Posterior vena cava (tissue), 2 donors: ENCODE results near the gene CCNL2. TPM values are rescaled to one million over a fixed set of nuclear protein-coding genes. Genes with fewer than 3 reads are reported as not detected.
"Not testable (repeated sequence)": the region's sequence is repeated elsewhere in the genome, so short reads cannot be mapped to it uniquely, and the experiment has no call there.

Experiments
- DNase-seq: peaks from one replicate; pipeline ENCODE4 v3.0.0-alpha.2; 2020; ENCODE audit warnings: low spot score
- intact Hi-C, 2 donors: fragments of 100-400 bp; cut with DNase I; formaldehyde crosslinking; loops; one replicate each; pipeline versions ENCODE4 v1.14.1 to v1.14.2; 2022 to 2023
- total RNA-seq, 2 donors: library from RNA; stranded (reverse); fragmentation: NEBNext Ultra II Directional; extraction: Animal tissue kit (Norgen Biotek cat#: 25700); gene quantifications; one replicate each; pipeline ENCODE4 v1.2.1, GENCODE V29; 2021
- donor health status: DM: yes; HTN: yes; CAD: no.
- donor health status: DM: yes; HTN: yes; CAD: no.

CCNL2 gene
- total RNA-seq, 2 donors from 2014 or later: 102 to 109 TPM

- intact Hi-C loops: no loop called here
- DNase-seq: peak; percentile 78
Measured at GRCh38 chr1:1387098-1388077, 11.7 kb downstream of the CCNL2 start.

- intact Hi-C loops: no loop called here
- DNase-seq: no peak
Measured at GRCh38 chr1:1385931-1386330, 13.2 kb downstream of the CCNL2 start.

- DNase-seq, intact Hi-C loops: not testable (repeated sequence)
Measured at GRCh38 chr1:1385339-1385738, 13.8 kb downstream of the CCNL2 start.

- peak; percentile 63 for DNase-seq
- intact Hi-C loops: no loop called here
Measured at GRCh38 chr1:1381294-1381693, 17.8 kb downstream of the CCNL2 start.

- no peak for DNase-seq
- intact Hi-C loops: no loop called here
Measured at GRCh38 chr1:1380860-1381259, 18.3 kb downstream of the CCNL2 start.

- intact Hi-C loops: loop anchor here in 1 of 2 donors (10.0 kb wide), 1 partner anchor 127 kb away; no protein-coding TSS in a partner anchor
- DNase-seq: no peak
Measured at GRCh38 chr1:1377540-1378205, 21.5 kb downstream of the CCNL2 start.

GRCh38 chr1:1376551-1377226 lies 22.4 kb downstream of the CCNL2 start:
- peak; percentile 72 for DNase-seq
- intact Hi-C loops: loop anchor here in 1 of 2 donors (10.0 kb wide), 1 partner anchor 128 kb away; no protein-coding TSS in a partner anchor

GRCh38 chr1:1374929-1375662 lies 24.0 kb downstream of the CCNL2 start, which contains the start of gene AURKAIP1:
AURKAIP1 (minus strand) TSS chr1:1375207; CDS start chr1:1374756, 451 bp downstream.
- DNase-seq: peak; percentile 99
- intact Hi-C loops: loop anchor here in 1 of 2 donors (10.0 kb wide), 1 partner anchor 130 kb away; no protein-coding TSS in a partner anchor

- intact Hi-C loops: loop anchor here in 1 of 2 donors (10.0 kb wide), 1 partner anchor 130 kb away; no protein-coding TSS in a partner anchor
- DNase-seq: no peak
Measured at GRCh38 chr1:1374589-1374928, 24.6 kb downstream of the CCNL2 start.

- DNase-seq: peak; percentile 80
- intact Hi-C loops: loop anchor here in 1 of 2 donors (10.0 kb wide), 1 partner anchor 131 kb away; no protein-coding TSS in a partner anchor
Measured at GRCh38 chr1:1373815-1374588, 25.1 kb downstream of the CCNL2 start.

GRCh38 chr1:1373051-1373814 lies 25.9 kb downstream of the CCNL2 start:
- DNase-seq: peak; percentile 79
- intact Hi-C loops: loop anchor here in 1 of 2 donors (10.0 kb wide), 1 partner anchor 132 kb away; no protein-coding TSS in a partner anchor

- DNase-seq: peak; percentile 88
- intact Hi-C loops: loop anchor here in 1 of 2 donors (10.0 kb wide), 1 partner anchor 133 kb away; no protein-coding TSS in a partner anchor
Measured at GRCh38 chr1:1371746-1372711, 27.1 kb downstream of the CCNL2 start.

- no peak for DNase-seq
- intact Hi-C loops: loop anchor here in 1 of 2 donors (10.0 kb wide), 1 partner anchor 133 kb away; no protein-coding TSS in a partner anchor
Measured at GRCh38 chr1:1371364-1371745, 27.8 kb downstream of the CCNL2 start.

GRCh38 chr1:1370771-1371300 lies 28.3 kb downstream of the CCNL2 start:
- intact Hi-C loops: loop anchor here in 1 of 2 donors (10.0 kb wide), 1 partner anchor 134 kb away; no protein-coding TSS in a partner anchor
- peak; percentile 83 for DNase-seq

- intact Hi-C loops: loop anchor here in 1 of 2 donors (10.0 kb wide), 1 partner anchor 135 kb away; no protein-coding TSS in a partner anchor
- DNase-seq: peak; percentile 53
Measured at GRCh38 chr1:1370094-1370493, 29.0 kb downstream of the CCNL2 start.
